ENCODE data around the gene NEURL3.

The NEURL3 gene

DNA sequence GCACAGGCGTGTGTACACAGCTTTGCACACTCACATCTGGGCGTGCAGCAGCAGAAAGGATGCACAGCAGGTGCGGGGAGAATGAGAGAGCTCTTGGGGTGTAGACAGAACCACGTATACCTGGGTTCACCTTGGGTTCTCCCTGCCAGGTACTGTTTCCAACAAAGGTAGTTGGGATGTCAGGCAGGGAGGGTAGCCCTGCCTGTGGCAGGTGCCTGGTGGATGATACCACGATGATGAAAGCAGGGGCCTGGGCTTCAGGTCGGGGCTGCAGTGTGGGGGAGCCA is 24.9 kb upstream of the NEURL3 start:
- Histone ChIP-seq H3K27ac (ENCODE audit: low read depth, low read length) (no peak overlapping the region), H3K9me2 (replicated peaks; ENCODE audit: insufficient read depth, low read length) (no peaks in the 10 kb centered on the region), H3K9me3 (ENCODE audit: insufficient read depth, low read length) (no peaks in the 10 kb centered on the region), H3K36me3 (ENCODE audit: low read length) (no peaks in the 10 kb centered on the region), H3K4me3 (ENCODE audit: insufficient read depth, low read length, poor library complexity, severe bottlenecking) (no peak overlapping the region), H3K79me2 (ENCODE audit: insufficient read depth, low read length) (no peaks in the 10 kb centered on the region), H3K9ac (ENCODE audit: low read length) (no peak overlapping the region), H4K20me1 (ENCODE audit: low read depth, low read length) (no peaks in the 10 kb centered on the region), H3K4me2 (ENCODE audit: low read depth, low read length, poor library complexity, severe bottlenecking) (no peak overlapping the region), H3F3A (ENCODE audit: insufficient read depth) (no peaks in the 10 kb centered on the region), H2AFZ (ENCODE audit: low read depth, low read length, severe bottlenecking) (no peak overlapping the region), H3K27me3 (ENCODE audit: low read length) (no peaks in the 10 kb centered on the region)
- TF ChIP-seq, protein P1, sequence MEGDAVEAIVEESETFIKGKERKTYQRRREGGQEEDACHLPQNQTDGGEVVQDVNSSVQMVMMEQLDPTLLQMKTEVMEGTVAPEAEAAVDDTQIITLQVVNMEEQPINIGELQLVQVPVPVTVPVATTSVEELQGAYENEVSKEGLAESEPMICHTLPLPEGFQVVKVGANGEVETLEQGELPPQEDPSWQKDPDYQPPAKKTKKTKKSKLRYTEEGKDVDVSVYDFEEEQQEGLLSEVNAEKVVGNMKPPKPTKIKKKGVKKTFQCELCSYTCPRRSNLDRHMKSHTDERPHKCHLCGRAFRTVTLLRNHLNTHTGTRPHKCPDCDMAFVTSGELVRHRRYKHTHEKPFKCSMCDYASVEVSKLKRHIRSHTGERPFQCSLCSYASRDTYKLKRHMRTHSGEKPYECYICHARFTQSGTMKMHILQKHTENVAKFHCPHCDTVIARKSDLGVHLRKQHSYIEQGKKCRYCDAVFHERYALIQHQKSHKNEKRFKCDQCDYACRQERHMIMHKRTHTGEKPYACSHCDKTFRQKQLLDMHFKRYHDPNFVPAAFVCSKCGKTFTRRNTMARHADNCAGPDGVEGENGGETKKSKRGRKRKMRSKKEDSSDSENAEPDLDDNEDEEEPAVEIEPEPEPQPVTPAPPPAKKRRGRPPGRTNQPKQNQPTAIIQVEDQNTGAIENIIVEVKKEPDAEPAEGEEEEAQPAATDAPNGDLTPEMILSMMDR (IDR thresholded peaks at IDR 0.05; ENCODE audit: insufficient read depth, low read length, poor library complexity, severe bottlenecking) = no peak
- no peak for TF ChIP-seq EZH2phosphoT487 (conservative IDR thresholded peaks at IDR 0.05; ENCODE audit: low read length)

DNA sequence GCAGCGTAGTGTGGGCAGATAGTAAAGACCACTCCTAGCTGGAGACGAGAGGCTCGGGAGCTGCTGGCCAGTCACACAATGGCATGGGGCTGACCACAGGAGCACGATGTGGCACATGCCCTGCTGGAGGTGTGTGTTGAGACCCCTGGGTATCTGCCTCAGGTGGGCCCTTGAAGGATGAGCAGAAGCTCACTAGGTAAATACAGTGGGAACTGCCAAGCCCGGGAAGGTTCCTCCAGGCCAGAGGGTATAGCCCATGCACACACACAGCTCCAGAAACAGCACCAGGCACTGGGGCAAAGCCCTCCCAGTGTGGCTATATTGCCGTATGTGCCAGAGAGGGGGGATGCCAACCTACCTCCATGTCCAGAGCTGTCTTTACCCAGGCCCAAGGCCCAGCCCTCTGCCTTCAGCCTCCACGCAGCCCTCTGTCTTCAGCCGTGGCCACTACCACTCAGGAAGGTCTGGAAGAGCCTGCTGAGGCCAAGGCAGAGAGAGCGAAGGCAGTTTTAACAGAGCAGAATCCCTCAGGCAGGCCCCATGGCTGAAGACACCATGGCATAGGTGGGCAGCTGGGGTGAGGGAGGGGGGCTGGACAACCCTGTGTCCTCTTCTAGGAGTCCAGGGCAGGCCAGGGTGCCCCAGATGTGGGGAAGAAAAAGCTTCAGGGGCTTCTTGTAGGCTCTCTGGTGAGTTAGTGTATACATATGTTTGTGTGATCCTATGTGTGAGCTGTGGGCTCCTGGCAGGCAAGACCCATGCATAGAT is 24.4 kb upstream of the NEURL3 start:
- Histone ChIP-seq H3K4me3 (ENCODE audit: insufficient read depth, low read length, poor library complexity, severe bottlenecking) (no peak overlapping the region), H3F3A (ENCODE audit: insufficient read depth) (no peaks in the 10 kb centered on the region), H3K4me2 (ENCODE audit: low read depth, low read length, poor library complexity, severe bottlenecking) (no peak overlapping the region), H3K9me2 (replicated peaks; ENCODE audit: insufficient read depth, low read length) (no peaks in the 10 kb centered on the region), H3K27ac (ENCODE audit: low read depth, low read length) (no peak overlapping the region), H3K27me3 (ENCODE audit: low read length) (no peaks in the 10 kb centered on the region), H4K20me1 (ENCODE audit: low read depth, low read length) (no peaks in the 10 kb centered on the region), H3K9me3 (ENCODE audit: insufficient read depth, low read length) (no peaks in the 10 kb centered on the region), H2AFZ (ENCODE audit: low read depth, low read length, severe bottlenecking) (no peak overlapping the region), H3K9ac (ENCODE audit: low read length) (no peak overlapping the region), H3K36me3 (ENCODE audit: low read length) (no peaks in the 10 kb centered on the region), H3K79me2 (ENCODE audit: insufficient read depth, low read length) (no peaks in the 10 kb centered on the region)
- TF ChIP-seq EZH2phosphoT487 (conservative IDR thresholded peaks at IDR 0.05; ENCODE audit: low read length) = no peak
- TF ChIP-seq, protein P1 (IDR thresholded peaks at IDR 0.05; ENCODE audit: insufficient read depth, low read length, poor library complexity, severe bottlenecking) = no peak

DNA sequence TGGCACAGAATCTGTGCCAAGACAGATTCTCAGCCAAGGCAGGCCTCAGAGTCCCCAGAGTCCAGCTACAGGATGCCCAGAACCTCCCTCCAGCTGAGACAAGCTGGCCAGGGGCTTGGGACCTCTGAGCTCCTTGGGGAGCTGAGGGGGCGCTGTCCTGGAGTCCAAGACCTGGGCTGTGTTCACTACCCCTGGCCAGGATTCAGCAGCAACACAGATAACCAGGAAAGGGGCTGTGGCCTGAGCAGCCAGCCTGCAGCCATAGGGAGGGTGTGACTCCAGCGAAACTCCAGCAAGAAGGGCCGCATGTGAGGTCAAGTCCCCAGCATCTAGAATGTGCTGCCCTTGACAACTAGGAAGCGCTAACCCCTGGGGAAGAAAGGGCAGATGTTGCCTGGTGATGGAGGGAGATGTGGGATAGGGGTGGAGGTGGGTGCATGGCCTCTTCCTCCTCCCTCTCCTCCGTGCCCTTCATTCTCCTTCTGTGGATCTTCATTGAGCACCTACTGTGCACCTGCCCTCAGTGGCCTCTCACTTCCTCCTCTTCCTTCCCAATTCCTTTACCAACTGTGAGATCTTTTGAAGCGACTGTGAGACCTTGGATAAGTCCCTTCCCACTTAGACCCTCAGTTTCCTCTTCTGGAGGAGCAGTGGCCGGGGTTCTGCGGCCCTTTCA is 23.7 kb upstream of the NEURL3 start:
- no peaks in the 10 kb centered on the region for H3K9me3 ChIP-seq (ENCODE audit: insufficient read depth, low read length)
- TF ChIP-seq, protein P1 (IDR thresholded peaks at IDR 0.05; ENCODE audit: insufficient read depth, low read length, poor library complexity, severe bottlenecking) = no peak
- TF ChIP-seq EZH2phosphoT487 (conservative IDR thresholded peaks at IDR 0.05; ENCODE audit: low read length) = no peak
- no peak overlapping the region for H3K4me3 ChIP-seq (ENCODE audit: insufficient read depth, low read length, poor library complexity, severe bottlenecking)
- H3K36me3 ChIP-seq (ENCODE audit: low read length) = no peaks in the 10 kb centered on the region
- H4K20me1 ChIP-seq (ENCODE audit: low read depth, low read length) = no peaks in the 10 kb centered on the region
- H3K27me3 ChIP-seq (ENCODE audit: low read length) = no peaks in the 10 kb centered on the region
- H3K27ac ChIP-seq (ENCODE audit: low read depth, low read length) = no peak overlapping the region
- no peak overlapping the region for H2AFZ ChIP-seq (ENCODE audit: low read depth, low read length, severe bottlenecking)
- no peak overlapping the region for H3K4me2 ChIP-seq (ENCODE audit: low read depth, low read length, poor library complexity, severe bottlenecking)
- H3K9ac ChIP-seq (ENCODE audit: low read length) = no peak overlapping the region
- no peaks in the 10 kb centered on the region for H3K79me2 ChIP-seq (ENCODE audit: insufficient read depth, low read length)
- H3K9me2 ChIP-seq (replicated peaks; ENCODE audit: insufficient read depth, low read length) = no peaks in the 10 kb centered on the region
- H3F3A ChIP-seq (ENCODE audit: insufficient read depth) = no peaks in the 10 kb centered on the region

Measured in SU-DHL-6 (cell line).